WTC11 (cell line): Measurements from ENCODE around the gene TMEM183A.

Experiments used
- CTCF ChIP-seq: fragments of 200-600 bp; IDR thresholded peaks from 2 replicates; pipeline ENCODE4 v1.8.0; 2022; ENCODE audit warnings: antibody characterized with exemption
- FOXP4 ChIP-seq: sonication (generic); formaldehyde crosslinking; IDR thresholded peaks from 2 replicates; pipeline ENCODE4 v1.8.0; 2022; ENCODE audit warnings: mild to moderate bottlenecking, missing genetic modification reagents
- HMGXB4 ChIP-seq: sonication (generic); formaldehyde crosslinking; IDR thresholded peaks from 2 replicates; pipeline ENCODE4 v1.8.1; 2023; ENCODE audit warnings: mild to moderate bottlenecking, moderate library complexity, missing genetic modification reagents
- MXD4 ChIP-seq: fragments of 250-450 bp; sonication (Bioruptor Pico); IDR thresholded peaks from 2 replicates; pipeline ENCODE4 v1.8.0; 2021; ENCODE audit warnings: mild to moderate bottlenecking, moderate library complexity, borderline replicate concordance
- NR1H2 ChIP-seq: sonication (generic); formaldehyde crosslinking; IDR thresholded peaks from 2 replicates; pipeline ENCODE4 v1.9.0; 2021; ENCODE audit warnings: mild to moderate bottlenecking, moderate library complexity, missing genetic modification reagents
- TCF7 ChIP-seq: sonication (generic); formaldehyde crosslinking; IDR thresholded peaks from 2 replicates; pipeline ENCODE4 v1.8.0; 2022; ENCODE audit warnings: mild to moderate bottlenecking, low read depth, missing genetic modification reagents, moderate library complexity

GRCh38 chr1:202959276-202959620, 47.9 kb upstream of the TMEM183A start:
- TF ChIP-seq CTCF (no peak), MXD4 (CRISPR knock-in tag) (no peak), NR1H2 (CRISPR knock-in tag) (no peak), FOXP4 (CRISPR knock-in tag) (no peak), TCF7 (CRISPR knock-in tag) (no peak), HMGXB4 (CRISPR knock-in tag) (no peak)
